Right lobe of liver (tissue), 4 donors: ENCODE data around the gene CHRNA1.

Source experiments
- CTCF ChIP-seq, 4 donors: fragments of 200-600 bp in 3 of 4; fragments of 450-650 bp in 1 of 4; IDR thresholded peaks; one replicate each; pipeline versions ENCODE4 v1.5.1 to v1.8.0; 2016 to 2022; ENCODE audit warnings: antibody characterized with exemption in 4 of 4, mild to moderate bottlenecking in 2 of 4
- POLR2A ChIP-seq: fragments of 450-650 bp; IDR thresholded peaks from one replicate; pipeline ENCODE4 v1.6.1; 2017; ENCODE audit warnings: antibody characterized with exemption, mild to moderate bottlenecking
- donor health status: DM: no; HTN: no; CAD: no.
- donor health status: DM: no; HTN: no; CAD: no.
- donor health status: DM: no; HTN: yes; CAD: no.

GRCh38 chr2:174791746-174792280 lies 27.5 kb upstream of the CHRNA1 start:
- TF ChIP-seq CTCF (IDR thresholded peaks at IDR 0.05) (no peak), POLR2A (no peak)
